HG03521 (cell line): ENCODE measurements around the gene NFATC1.

ENCODE experiments used
- ATAC-seq: cut with Tn5 transposase; IDR thresholded peaks from one replicate; pipeline ENCODE4 v1.9.1; 2021; ENCODE audit warnings: mild to moderate bottlenecking, moderate library complexity; ENCODE audit not compliant: unreplicated experiment

The NFATC1 gene

DNA sequence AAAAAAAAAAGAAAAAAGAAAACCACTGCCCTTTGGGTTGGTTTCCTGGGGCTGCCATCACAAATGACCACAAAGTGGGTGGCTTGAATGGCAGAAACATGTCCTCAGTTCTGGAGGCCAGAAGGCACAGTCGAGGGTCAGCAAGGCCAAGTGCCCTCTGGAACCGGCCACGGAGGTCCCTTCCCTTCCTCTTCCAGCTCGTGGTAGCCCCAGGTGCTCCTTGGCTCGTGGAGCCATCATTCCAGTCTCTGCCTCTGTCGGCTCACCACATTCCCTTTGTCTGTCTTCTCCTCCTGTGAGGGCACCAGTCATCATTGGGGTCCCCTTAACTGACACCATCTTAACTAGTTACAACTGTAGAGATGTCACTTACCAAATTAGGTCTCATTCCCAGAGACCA, 8.5 kb upstream of the NFATC1 start:
- no peak for ATAC-seq

GRCh38 chr18:79387615-79388014, 8.1 kb upstream of the NFATC1 start:
- no peak for ATAC-seq

DNA sequence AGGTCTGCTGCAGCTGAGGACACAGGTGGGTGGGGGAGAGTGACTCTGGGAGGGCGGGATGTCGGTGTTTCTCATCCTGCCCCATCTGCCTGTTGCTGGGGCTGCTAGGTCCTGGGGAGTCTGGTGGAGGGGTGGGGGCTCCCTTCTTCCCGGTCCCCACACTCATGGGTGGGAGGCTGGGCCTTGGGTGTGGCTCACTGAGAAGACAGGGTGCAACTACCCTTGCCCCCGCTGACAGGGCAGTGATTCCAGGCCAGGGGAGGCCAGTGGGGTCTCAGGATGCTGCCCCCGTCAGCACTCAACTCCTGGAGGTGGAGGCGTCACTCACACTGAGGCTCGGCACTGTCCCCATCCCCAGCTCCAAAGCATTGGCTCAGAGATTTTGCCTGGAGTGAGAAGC, 7.7 kb upstream of the NFATC1 start:
- no peak for ATAC-seq

- ATAC-seq: no peak
These were observed 6.0 kb upstream of the NFATC1 start for GRCh38 chr18:79389689-79390088.

- ATAC-seq: no peak
These were observed 3.5 kb upstream of the NFATC1 start for GRCh38 chr18:79392226-79392625.

GRCh38 chr18:79393181-79393634, 2.5 kb upstream of the NFATC1 start:
- no peak for ATAC-seq

DNA sequence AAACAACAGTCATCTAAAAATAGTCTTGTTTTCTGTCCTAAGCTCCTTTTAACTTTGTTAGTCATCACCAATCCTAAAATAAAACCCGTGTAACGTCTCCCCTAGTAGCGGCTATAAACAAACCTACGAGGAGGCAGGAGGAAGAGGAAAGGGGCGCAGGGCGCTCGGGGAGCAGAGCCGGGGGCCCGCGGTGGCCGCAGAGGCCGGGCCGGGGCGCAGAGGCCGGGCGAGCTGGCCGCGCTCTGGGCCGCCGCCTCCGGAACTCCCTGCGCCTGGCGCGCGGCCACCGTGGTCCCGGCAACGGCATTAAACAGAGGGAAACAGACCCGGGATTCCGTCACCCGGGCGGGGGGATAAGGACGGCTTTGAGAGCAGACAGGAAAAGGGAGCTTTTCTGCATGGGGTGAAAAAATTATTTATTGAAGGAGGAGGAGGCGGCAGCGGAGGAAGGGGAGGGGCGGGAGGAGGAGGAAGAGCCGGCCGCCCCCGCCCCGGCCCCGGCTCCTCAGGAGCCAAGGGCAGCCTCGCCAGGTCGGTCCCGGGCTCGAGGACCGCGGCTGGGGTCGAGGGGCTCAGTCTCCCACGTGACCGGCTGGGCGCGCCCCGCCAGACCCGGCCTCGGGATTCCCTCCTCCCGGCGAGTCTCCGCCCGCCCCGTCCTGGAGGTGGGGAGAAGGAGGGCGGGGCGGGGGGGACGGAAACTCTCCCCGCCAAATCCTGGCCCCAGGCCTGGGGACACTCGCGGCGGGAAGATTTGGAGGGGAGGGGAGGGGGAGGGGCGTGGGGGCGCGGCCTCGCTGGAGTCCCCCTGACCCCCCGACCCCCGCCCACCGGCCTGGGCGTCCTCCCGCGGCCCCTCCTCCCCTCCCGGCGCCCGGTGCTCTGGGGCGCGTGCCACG, 1.8 kb upstream of the NFATC1 start:
- ATAC-seq: no peak

DNA sequence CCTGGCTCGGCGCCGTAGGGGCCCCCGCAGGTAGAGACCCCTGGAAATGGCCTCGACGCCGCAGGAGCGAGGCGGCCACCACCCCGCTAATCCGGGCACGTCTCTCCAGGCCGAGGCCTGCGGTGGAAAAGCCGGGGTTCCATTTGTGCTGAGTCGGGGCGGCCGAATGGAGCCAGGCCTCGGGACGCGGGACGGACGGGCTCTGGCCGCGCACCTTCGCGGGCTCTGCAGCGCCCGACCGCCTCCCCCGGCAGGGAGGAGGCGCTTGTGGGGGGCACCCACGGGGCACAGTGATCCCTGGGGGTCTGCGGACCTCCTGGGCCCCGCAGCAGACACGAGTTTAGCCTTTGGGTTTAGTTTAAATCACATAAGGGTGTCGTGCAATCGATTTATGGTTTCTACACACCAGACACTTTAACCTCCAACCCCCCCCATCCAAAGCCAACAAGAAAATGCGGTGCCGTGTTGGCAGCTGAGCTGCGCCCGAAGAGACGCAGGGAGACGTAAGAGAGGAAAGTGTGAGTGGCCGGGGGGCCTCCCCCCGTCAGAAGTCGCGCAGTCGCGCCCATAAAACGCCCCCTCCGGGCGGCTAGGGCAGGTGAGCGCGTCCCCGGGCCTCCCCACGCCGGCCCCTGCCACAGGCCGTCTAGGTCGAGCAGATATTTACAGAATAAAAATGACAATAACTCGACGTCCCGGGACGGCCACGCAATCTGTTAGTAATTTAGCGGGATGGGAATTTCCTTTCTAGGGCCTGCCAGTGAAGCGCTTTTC, 1.0 kb upstream of the NFATC1 start:
- ATAC-seq: no peak

- ATAC-seq: no peak
These were observed 456 bp upstream of the NFATC1 start for GRCh38 chr18:79395308-79395640.

GRCh38 chr18:79396431-79397246, 909 bp downstream of the NFATC1 start:
- ATAC-seq: no peak

GRCh38 chr18:79397247-79397829, 1.6 kb downstream of the NFATC1 start:
- ATAC-seq: no peak

- no peak for ATAC-seq
These were observed 2.4 kb downstream of the NFATC1 start for GRCh38 chr18:79397830-79398761.

DNA sequence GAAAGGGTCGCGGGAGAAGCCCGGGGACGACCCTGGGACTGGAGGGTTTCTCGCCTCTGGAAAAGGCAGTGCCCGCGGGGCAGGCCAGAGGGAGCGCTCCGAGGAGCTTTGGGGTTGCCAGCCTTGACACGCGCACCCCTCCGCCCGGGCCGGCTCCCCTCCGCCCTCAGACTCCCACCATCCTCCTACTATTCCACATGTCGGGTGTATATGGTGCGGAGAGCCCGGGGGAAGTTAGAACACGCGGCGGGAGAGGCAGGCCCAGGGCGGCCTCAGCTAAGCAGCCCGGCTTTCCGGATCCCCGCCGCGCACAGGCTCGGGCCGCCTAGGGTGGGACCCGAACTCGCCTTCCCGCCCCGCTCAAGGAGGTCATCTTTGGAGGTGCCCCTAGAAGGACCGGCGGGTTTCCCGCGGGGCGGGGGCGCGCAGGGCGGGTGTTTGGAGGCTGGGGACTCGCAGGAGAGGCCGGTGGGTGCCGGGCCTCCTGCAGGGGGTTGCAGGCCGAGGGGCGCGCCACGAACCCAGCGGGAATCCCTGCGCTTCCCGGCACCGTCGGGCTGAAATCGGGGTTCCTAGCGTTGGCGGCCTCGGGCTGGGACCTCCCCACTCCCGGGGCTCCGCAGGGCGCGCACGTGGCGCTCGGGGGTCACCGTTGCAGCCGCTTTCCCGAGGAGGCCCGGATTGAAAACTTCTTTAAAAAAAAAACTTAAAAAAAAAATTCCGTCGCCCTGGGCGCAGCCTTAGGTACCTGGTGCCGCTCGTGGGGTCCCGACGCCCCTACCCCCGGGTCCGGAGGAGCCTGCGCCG, 3.7 kb downstream of the NFATC1 start:
- no peak for ATAC-seq

GRCh38 chr18:79400091-79400590, 4.4 kb downstream of the NFATC1 start:
- no peak for ATAC-seq

DNA sequence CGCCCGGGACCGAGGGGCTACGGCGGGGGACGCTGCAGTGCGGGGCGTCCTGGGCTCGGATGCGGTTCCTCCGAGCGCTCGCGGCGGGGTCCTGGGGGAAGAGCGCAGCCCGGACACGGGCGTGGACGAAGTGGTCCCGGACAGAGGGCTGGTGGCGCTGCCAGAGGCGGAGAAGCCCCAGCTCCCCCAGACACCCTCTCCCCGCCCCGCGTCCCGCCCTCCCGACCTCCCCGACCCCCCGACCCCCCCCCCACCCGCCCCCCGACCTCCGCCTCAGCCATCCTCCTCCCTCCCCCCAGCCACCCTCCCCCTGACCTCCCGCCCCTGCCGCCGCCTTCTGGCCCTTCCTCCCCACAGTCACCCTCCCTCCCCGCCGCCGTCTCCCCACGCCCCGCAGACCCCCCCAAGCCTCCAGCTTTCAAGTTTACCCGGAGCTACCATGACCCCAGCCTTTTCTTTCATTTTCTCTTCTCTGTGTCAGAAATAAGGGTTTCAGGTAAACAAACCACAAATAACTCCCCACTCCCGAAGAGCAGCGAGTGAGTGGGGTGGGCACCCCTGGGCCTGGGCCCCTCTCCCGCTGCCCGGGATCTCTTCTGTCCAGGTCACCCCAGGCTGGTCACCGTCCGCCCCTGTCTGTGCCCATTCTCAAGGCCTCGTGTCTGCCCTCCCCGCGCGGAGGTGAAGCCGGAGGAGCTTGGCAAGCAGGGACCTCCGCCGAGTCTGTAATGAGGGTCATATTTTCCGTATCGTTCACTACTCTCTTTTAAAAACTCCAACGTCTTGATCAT, 5.1 kb downstream of the NFATC1 start:
- ATAC-seq: no peak

- no peak for ATAC-seq
These were observed 5.9 kb downstream of the NFATC1 start for GRCh38 chr18:79401494-79402208.

- no peak for ATAC-seq
These were observed 6.5 kb downstream of the NFATC1 start for GRCh38 chr18:79402209-79402576.
